Measurements from ENCODE around the gene NLRX1.
A peak's percentile ranks its signal among the peaks of the same experiment; 100 is the strongest.
"Not testable (repeated sequence)": the region's sequence is repeated elsewhere in the genome, so short reads cannot be mapped to it uniquely, and the experiment has no call there.

The NLRX1 gene

GRCh38 chr11:119222308-119222707 is 53.8 kb downstream of the NLRX1 start:
- DNase-seq = peak; percentile 50

DNA sequence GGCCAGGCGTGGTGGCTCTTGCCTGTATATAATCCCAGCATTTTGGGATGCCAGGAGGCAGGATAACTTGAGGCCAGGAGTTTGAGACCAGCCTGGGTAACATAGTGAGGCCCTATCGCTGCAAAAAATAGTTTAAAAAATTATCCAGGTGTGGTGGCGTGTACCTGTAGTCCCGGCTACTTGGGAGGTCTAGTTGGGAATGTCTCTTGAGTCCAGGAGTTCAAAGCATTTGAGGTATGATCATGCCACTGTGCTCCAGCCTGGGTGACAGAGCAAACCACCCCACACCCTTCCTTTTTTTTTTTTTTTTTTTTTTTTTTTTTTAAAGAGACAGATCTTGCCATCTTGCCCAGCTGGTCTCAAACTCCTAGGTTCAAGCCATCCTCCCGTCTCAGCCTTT is 54.4 kb downstream of the NLRX1 start:
- no peak for DNase-seq

DNA sequence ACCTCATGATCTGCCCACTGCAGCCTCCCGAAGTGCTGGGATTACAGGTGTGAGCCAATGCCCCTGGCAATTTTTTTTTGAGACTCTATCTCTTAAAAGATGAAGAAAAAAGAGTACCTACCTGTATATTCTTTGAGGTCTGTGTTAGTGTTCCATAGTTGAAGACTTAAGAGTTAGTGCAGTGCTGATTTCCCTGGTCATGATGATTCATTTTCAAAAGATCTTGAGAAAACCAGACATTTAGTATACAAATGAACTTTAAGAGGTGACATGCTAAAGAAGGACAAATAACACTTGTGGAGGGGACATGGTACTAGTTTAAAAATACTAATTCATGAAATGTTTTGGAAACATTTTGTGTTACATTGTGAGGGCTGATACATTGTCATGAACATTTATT is 55.3 kb downstream of the NLRX1 start:
- DNase-seq = peak; percentile 33

GRCh38 chr11:119228535-119229287 is 60.2 kb downstream of the NLRX1 start:
- not testable (repeated sequence) for DNase-seq

- DNase-seq = no peak
Observed at GRCh38 chr11:119229288-119229672, 60.8 kb downstream of the NLRX1 start.

DNA sequence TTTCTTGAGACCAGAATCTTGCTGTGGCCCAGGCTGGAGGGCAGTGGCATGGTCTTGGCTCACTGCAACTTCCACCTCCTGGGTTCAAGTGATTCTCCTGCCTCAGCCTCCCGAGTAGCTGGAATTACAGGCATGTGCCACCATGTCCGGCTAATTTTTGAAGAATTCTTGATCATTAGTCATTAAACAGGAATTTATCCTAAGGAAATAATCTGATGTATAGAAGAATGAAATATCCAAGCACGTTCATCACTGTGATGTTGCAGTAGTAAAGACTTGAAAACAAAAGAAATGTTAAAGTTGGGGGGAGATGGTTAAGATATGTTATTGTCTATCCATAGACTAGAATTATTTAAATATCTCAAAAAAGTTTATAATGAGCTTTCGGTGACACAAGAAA is 61.2 kb downstream of the NLRX1 start:
- DNase-seq = peak; percentile 29
